ENCODE measurements around the gene GALNT2. TPM values are rescaled to one million over a fixed set of nuclear protein-coding genes. Genes with fewer than 3 reads are reported as not detected.

Gene GALNT2
- total and polyA plus RNA-seq, 9 of the 15 experiments (the other 6 are each of a cell fraction or from before 2014, with no cell fraction given), result 1.6 to 106 (median 51.9) TPM

GRCh38 chr1:230255116-230255515 lies 188.1 kb downstream of the GALNT2 start:
- no peak for FAIRE-seq
- in situ Hi-C loops (cut with MboI) (no loop called here), intact Hi-C loops (cut with micrococcal nuclease) (no loop called here)
- no peak for ATAC-seq
- H4K20me1 ChIP-seq (replicated peaks; ENCODE audit: control insufficient read depth, insufficient read depth, low read length), result no peaks in the 10 kb centered on the region
- H2AFZ ChIP-seq (ENCODE audit: low read depth, low read length), result no peak overlapping the region
- no TSS peak for BruUV-seq (replicated peaks)
- H3K27me3 ChIP-seq (ENCODE audit: control insufficient read depth in 2 of 2, insufficient read depth in 2 of 2, low read length in 2 of 2), result no peaks in the 10 kb centered on the region
- DNase-seq (ENCODE audit: extremely low read depth in 1 of 4, low spot score in 3 of 4), result no peak
- H3K36me3 ChIP-seq (ENCODE audit: control insufficient read depth, insufficient read depth, low read length), result peaks cover 81% of the 10 kb centered on the region
- no peaks in the 10 kb centered on the region for H3K4me1 ChIP-seq (replicated peaks in 1 of 2; ENCODE audit: control insufficient read depth in 2 of 2, insufficient read depth in 2 of 2, low read length in 2 of 2)
- no peak overlapping the region for H3K4me3 ChIP-seq
- ChIA-PET POLR2A (interaction anchor here (1.4 kb wide), 1 partner anchor 8 kb away, joined by 5 read pairs; no protein-coding TSS in a partner anchor), CTCF (ENCODE audit: low intra/inter-chr PET ratio) (no interaction called here)
- H3K4me2 ChIP-seq (ENCODE audit: insufficient read depth, low read length), result no peak overlapping the region
- no peak overlapping the region for H3K27ac ChIP-seq (ENCODE audit: extremely low read depth, low read depth, low read length)
- WGBS (ENCODE audit: insufficient coverage, low coverage, missing lambda C conversion rate), result 97% methylated on average over 15 of the region's 15 CpGs
- no peaks in the 10 kb centered on the region for H3K79me2 ChIP-seq (ENCODE audit: control insufficient read depth, insufficient read depth, low read length)
- no peaks in the 10 kb centered on the region for H3K9me1 ChIP-seq (ENCODE audit: control insufficient read depth, insufficient read depth, low read length)
- H3K9ac ChIP-seq (ENCODE audit: insufficient read depth in 1 of 2, low read depth in 2 of 2, low read length in 2 of 2), result no peak overlapping the region
- TF ChIP-seq, protein P1, sequence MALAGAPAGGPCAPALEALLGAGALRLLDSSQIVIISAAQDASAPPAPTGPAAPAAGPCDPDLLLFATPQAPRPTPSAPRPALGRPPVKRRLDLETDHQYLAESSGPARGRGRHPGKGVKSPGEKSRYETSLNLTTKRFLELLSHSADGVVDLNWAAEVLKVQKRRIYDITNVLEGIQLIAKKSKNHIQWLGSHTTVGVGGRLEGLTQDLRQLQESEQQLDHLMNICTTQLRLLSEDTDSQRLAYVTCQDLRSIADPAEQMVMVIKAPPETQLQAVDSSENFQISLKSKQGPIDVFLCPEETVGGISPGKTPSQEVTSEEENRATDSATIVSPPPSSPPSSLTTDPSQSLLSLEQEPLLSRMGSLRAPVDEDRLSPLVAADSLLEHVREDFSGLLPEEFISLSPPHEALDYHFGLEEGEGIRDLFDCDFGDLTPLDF (CRISPR knock-in tag; IDR thresholded peaks at IDR 0.05), result no peak
- TF ChIP-seq MAX (CRISPR knock-in tag; IDR thresholded peaks at IDR 0.05) (no peak), SMARCA5 (IDR thresholded peaks at IDR 0.05) (no peak), RFX1 (IDR thresholded peaks at IDR 0.05) (no peak), THAP12 (CRISPR knock-in tag; IDR thresholded peaks at IDR 0.05) (no peak), ZNF3 (CRISPR knock-in tag; IDR thresholded peaks at IDR 0.05) (no peak), ZC3H8 (IDR thresholded peaks at IDR 0.05) (no peak), TAF1 (IDR thresholded peaks at IDR 0.05; ENCODE audit: control insufficient read depth, extremely low read depth, insufficient read depth, low read length, severe bottlenecking) (no peak), U2AF2 (optimal IDR thresholded peaks at IDR 0.05; ENCODE audit: low read depth, low read length) (no peak), LEF1 (IDR thresholded peaks at IDR 0.05) (no peak), ZNF551 (CRISPR knock-in tag; IDR thresholded peaks at IDR 0.05) (no peak), ZBTB1 (CRISPR knock-in tag; IDR thresholded peaks at IDR 0.05; ENCODE audit: borderline replicate concordance, low read depth) (no peak), HIVEP1 (CRISPR knock-in tag; IDR thresholded peaks at IDR 0.05) (no peak), SOX6 (IDR thresholded peaks at IDR 0.05) (no peak), ZNF696 (CRISPR knock-in tag; conservative IDR thresholded peaks at IDR 0.05) (no peak), GATA2 (CRISPR knock-in tag; IDR thresholded peaks at IDR 0.05) (no peak)
- TF ChIP-seq, protein P2, sequence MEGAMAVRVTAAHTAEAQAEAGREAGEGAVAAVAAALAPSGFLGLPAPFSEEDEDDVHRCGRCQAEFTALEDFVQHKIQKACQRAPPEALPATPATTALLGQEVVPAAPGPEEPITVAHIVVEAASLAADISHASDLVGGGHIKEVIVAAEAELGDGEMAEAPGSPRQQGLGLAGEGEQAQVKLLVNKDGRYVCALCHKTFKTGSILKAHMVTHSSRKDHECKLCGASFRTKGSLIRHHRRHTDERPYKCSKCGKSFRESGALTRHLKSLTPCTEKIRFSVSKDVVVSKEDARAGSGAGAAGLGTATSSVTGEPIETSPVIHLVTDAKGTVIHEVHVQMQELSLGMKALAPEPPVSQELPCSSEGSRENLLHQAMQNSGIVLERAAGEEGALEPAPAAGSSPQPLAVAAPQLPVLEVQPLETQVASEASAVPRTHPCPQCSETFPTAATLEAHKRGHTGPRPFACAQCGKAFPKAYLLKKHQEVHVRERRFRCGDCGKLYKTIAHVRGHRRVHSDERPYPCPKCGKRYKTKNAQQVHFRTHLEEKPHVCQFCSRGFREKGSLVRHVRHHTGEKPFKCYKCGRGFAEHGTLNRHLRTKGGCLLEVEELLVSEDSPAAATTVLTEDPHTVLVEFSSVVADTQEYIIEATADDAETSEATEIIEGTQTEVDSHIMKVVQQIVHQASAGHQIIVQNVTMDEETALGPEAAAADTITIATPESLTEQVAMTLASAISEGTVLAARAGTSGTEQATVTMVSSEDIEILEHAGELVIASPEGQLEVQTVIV (CRISPR knock-in tag; IDR thresholded peaks at IDR 0.05; ENCODE audit: borderline replicate concordance), result no peak
- TF ChIP-seq, protein P3, sequence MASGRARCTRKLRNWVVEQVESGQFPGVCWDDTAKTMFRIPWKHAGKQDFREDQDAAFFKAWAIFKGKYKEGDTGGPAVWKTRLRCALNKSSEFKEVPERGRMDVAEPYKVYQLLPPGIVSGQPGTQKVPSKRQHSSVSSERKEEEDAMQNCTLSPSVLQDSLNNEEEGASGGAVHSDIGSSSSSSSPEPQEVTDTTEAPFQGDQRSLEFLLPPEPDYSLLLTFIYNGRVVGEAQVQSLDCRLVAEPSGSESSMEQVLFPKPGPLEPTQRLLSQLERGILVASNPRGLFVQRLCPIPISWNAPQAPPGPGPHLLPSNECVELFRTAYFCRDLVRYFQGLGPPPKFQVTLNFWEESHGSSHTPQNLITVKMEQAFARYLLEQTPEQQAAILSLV (tag; IDR thresholded peaks at IDR 0.05), result no peak
- no peaks in the 10 kb centered on the region for H3K9me3 ChIP-seq (replicated peaks; ENCODE audit: control insufficient read depth, insufficient read depth, low read depth, low read length)

Measured in K562 (cell line).